Measurements from ENCODE around the gene CEP112. TPM values are rescaled to one million over a fixed set of nuclear protein-coding genes. Genes with fewer than 3 reads are reported as not detected.

CEP112 gene
- total and polyA plus RNA-seq, 2 experiments from 2014 or later: 4.0 to 4.3 TPM

DNA sequence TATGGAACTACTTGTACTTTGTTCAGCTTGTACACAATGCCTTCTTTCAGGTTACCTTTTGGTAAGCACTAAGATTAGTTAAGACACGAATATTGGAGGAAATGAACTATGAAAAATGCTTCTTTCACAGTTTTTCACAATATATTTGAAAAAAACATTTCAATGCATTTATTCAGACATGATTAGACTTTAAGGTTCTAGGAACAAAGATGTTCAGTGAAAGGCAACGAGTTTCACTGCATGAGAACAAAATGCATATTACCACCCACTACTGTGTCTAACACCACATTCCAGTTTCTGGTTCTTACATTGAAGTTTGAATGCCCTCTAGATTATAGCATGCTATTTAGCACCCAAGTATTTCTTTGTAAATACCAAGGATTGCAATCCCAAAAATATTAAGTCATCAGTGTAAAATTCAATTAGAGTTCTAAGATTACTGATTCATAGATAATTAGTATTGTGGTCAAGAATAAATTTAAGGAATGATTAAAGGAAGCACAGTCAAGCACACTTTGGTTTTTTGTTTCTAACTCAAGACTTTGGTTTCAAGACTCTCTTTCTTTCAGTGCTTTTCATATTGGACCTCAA, 261.7 kb downstream of the CEP112 start (continued):
- TF ChIP-seq, protein P1, sequence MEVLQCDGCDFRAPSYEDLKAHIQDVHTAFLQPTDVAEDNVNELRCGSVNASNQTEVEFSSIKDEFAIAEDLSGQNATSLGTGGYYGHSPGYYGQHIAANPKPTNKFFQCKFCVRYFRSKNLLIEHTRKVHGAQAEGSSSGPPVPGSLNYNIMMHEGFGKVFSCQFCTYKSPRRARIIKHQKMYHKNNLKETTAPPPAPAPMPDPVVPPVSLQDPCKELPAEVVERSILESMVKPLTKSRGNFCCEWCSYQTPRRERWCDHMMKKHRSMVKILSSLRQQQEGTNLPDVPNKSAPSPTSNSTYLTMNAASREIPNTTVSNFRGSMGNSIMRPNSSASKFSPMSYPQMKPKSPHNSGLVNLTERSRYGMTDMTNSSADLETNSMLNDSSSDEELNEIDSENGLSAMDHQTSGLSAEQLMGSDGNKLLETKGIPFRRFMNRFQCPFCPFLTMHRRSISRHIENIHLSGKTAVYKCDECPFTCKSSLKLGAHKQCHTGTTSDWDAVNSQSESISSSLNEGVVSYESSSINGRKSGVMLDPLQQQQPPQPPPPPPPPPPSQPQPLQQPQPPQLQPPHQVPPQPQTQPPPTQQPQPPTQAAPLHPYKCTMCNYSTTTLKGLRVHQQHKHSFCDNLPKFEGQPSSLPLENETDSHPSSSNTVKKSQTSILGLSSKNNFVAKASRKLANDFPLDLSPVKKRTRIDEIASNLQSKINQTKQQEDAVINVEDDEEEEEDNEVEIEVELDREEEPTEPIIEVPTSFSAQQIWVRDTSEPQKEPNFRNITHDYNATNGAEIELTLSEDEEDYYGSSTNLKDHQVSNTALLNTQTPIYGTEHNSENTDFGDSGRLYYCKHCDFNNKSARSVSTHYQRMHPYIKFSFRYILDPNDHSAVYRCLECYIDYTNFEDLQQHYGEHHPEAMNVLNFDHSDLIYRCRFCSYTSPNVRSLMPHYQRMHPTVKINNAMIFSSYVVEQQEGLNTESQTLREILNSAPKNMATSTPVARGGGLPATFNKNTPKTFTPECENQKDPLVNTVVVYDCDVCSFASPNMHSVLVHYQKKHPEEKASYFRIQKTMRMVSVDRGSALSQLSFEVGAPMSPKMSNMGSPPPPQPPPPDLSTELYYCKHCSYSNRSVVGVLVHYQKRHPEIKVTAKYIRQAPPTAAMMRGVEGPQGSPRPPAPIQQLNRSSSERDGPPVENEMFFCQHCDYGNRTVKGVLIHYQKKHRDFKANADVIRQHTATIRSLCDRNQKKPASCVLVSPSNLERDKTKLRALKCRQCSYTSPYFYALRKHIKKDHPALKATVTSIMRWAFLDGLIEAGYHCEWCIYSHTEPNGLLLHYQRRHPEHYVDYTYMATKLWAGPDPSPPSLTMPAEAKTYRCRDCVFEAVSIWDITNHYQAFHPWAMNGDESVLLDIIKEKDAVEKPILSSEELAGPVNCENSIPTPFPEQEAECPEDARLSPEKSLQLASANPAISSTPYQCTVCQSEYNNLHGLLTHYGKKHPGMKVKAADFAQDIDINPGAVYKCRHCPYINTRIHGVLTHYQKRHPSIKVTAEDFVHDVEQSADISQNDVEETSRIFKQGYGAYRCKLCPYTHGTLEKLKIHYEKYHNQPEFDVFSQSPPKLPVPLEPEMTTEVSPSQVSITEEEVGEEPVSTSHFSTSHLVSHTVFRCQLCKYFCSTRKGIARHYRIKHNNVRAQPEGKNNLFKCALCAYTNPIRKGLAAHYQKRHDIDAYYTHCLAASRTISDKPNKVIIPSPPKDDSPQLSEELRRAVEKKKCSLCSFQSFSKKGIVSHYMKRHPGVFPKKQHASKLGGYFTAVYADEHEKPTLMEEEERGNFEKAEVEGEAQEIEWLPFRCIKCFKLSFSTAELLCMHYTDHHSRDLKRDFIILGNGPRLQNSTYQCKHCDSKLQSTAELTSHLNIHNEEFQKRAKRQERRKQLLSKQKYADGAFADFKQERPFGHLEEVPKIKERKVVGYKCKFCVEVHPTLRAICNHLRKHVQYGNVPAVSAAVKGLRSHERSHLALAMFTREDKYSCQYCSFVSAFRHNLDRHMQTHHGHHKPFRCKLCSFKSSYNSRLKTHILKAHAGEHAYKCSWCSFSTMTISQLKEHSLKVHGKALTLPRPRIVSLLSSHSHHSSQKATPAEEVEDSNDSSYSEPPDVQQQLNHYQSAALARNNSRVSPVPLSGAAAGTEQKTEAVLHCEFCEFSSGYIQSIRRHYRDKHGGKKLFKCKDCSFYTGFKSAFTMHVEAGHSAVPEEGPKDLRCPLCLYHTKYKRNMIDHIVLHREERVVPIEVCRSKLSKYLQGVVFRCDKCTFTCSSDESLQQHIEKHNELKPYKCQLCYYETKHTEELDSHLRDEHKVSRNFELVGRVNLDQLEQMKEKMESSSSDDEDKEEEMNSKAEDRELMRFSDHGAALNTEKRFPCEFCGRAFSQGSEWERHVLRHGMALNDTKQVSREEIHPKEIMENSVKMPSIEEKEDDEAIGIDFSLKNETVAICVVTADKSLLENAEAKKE (CRISPR knock-in tag; IDR thresholded peaks at IDR 0.05): no peak
- no peak for TF ChIP-seq POLR2AphosphoS5 (IDR thresholded peaks at IDR 0.05; ENCODE audit: low read depth)

DNA sequence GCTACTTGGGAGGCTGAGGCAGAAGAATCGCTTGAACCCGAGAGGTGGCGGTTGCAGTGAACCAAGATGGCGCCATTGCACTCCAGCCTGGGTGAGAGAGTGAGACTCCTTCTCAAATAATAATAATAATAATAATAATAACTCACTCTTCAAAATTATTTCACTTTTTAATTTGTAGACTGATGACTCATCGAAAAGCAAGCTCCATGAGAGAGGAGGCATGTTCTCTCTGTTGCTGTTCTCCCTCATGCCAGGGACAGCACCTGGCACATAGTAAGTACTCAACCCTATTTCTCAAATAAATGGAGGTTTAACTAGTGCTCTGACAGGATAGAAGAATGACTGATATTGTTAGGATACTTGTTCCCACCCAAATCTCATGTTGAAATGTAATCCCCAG, 265.3 kb downstream of the CEP112 start:
- Histone ChIP-seq H3K9me2 (ENCODE audit: insufficient read depth) (no peaks in the 10 kb centered on the region), H3K27me3 (ENCODE audit: insufficient read depth) (no peaks in the 10 kb centered on the region), H4K20me1 (replicated peaks; ENCODE audit: insufficient read depth) (no peaks in the 10 kb centered on the region), H3K27ac (ENCODE audit: low read depth) (no peak overlapping the region), H2AFZ (no peak overlapping the region), H3K36me3 (ENCODE audit: insufficient read depth) (no peaks in the 10 kb centered on the region), H3K4me3 (no peak overlapping the region), H3F3A (replicated peaks; ENCODE audit: low read depth) (no peaks in the 10 kb centered on the region), H3K79me2 (replicated peaks; ENCODE audit: insufficient read depth) (no peaks in the 10 kb centered on the region), H3K4me2 (no peak overlapping the region), H3K4me1 (ENCODE audit: insufficient read depth) (no peaks in the 10 kb centered on the region)
- DNase-seq (ENCODE audit: low spot score): no peak
- no peaks in the 10 kb centered on the region; the same call in 2 of the 3 replicates for H3K9me3 Mint-ChIP-seq
- H3K36me3 Mint-ChIP-seq (ENCODE audit: low read depth): no peaks in the 10 kb centered on the region
- H3K27me3 Mint-ChIP-seq (ENCODE audit: insufficient read depth, low read depth, poor library complexity): peaks cover 2% of the 10 kb centered on the region
- no peak for ATAC-seq
- no peak overlapping the region for H3K27ac Mint-ChIP-seq
- no peaks in the 10 kb centered on the region; the same call in 2 of the 3 replicates for H3K4me1 Mint-ChIP-seq
- no peak overlapping the region for H3K4me3 Mint-ChIP-seq
- TF ChIP-seq, protein P1 (CRISPR knock-in tag; IDR thresholded peaks at IDR 0.05): no peak
- no peak for TF ChIP-seq ZNF114 (CRISPR knock-in tag; IDR thresholded peaks at IDR 0.05)
- TF ChIP-seq, protein P2, sequence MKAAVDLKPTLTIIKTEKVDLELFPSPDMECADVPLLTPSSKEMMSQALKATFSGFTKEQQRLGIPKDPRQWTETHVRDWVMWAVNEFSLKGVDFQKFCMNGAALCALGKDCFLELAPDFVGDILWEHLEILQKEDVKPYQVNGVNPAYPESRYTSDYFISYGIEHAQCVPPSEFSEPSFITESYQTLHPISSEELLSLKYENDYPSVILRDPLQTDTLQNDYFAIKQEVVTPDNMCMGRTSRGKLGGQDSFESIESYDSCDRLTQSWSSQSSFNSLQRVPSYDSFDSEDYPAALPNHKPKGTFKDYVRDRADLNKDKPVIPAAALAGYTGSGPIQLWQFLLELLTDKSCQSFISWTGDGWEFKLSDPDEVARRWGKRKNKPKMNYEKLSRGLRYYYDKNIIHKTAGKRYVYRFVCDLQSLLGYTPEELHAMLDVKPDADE (IDR thresholded peaks at IDR 0.05): no peak
